GM21526 (cell line): ENCODE results near the gene CAPZB.

ENCODE experiments used
- ATAC-seq: cut with Tn5 transposase; IDR thresholded peaks from one replicate; pipeline ENCODE4 v1.9.1; 2021; ENCODE audit warnings: moderate library complexity; ENCODE audit not compliant: unreplicated experiment, low FRiP score

Gene CAPZB

GRCh38 chr1:19432943-19433718, 52.2 kb downstream of the CAPZB start:
- ATAC-seq = no peak

GRCh38 chr1:19430121-19431068, 54.9 kb downstream of the CAPZB start:
- no peak for ATAC-seq

GRCh38 chr1:19429611-19430010, 55.7 kb downstream of the CAPZB start:
- no peak for ATAC-seq

- ATAC-seq = no peak
Observed at GRCh38 chr1:19427087-19427781, 58.1 kb downstream of the CAPZB start.

GRCh38 chr1:19426294-19427086, 58.8 kb downstream of the CAPZB start:
- ATAC-seq = no peak

GRCh38 chr1:19425646-19426239, 59.6 kb downstream of the CAPZB start:
- no peak for ATAC-seq

GRCh38 chr1:19424651-19425570, 60.4 kb downstream of the CAPZB start:
- no peak for ATAC-seq

GRCh38 chr1:19423130-19423529, 62.2 kb downstream of the CAPZB start:
- ATAC-seq = no peak

GRCh38 chr1:19421365-19421764, 64.0 kb downstream of the CAPZB start:
- ATAC-seq = no peak

- ATAC-seq = no peak
Observed at GRCh38 chr1:19420606-19421005, 64.7 kb downstream of the CAPZB start.

- ATAC-seq = no peak
Observed at GRCh38 chr1:19419691-19420090, 65.6 kb downstream of the CAPZB start.

GRCh38 chr1:19418503-19418971, 66.8 kb downstream of the CAPZB start:
- ATAC-seq = no peak

- ATAC-seq = no peak
Observed at GRCh38 chr1:19416921-19417470, 68.3 kb downstream of the CAPZB start.

- ATAC-seq = no peak
Observed at GRCh38 chr1:19416145-19416544, 69.2 kb downstream of the CAPZB start.

- ATAC-seq = no peak
Observed at GRCh38 chr1:19414515-19415121, 70.7 kb downstream of the CAPZB start.

- ATAC-seq = no peak
Observed at GRCh38 chr1:19413999-19414398, 71.3 kb downstream of the CAPZB start.

GRCh38 chr1:19412654-19413053, 72.7 kb downstream of the CAPZB start:
- no peak for ATAC-seq

GRCh38 chr1:19411612-19412011, 73.7 kb downstream of the CAPZB start:
- no peak for ATAC-seq
